NT2/D1 (cell line): ENCODE data around the gene ITPK1.

ENCODE experiments used
- SUZ12 ChIP-seq: IDR thresholded peaks from 2 replicates; pipeline ENCODE4 v1.6.1; 2011; ENCODE audit not compliant: insufficient read length, insufficient read depth; ENCODE audit errors: extremely low read depth
- YY1 ChIP-seq: IDR thresholded peaks from 2 replicates; pipeline ENCODE4 v1.6.1; 2011; ENCODE audit not compliant: insufficient read length, insufficient read depth
- ZNF274 ChIP-seq: IDR thresholded peaks from 2 replicates; pipeline ENCODE4 v1.6.1; 2011; ENCODE audit warnings: mild to moderate bottlenecking, low read depth, low read length

- TF ChIP-seq SUZ12 (no peak), YY1 (no peak), ZNF274 (no peak)
Observed at GRCh38 chr14:93050761-93051160, 65.0 kb downstream of the ITPK1 start.
